ENCODE data around the gene BNC2.

The BNC2 gene

DNA sequence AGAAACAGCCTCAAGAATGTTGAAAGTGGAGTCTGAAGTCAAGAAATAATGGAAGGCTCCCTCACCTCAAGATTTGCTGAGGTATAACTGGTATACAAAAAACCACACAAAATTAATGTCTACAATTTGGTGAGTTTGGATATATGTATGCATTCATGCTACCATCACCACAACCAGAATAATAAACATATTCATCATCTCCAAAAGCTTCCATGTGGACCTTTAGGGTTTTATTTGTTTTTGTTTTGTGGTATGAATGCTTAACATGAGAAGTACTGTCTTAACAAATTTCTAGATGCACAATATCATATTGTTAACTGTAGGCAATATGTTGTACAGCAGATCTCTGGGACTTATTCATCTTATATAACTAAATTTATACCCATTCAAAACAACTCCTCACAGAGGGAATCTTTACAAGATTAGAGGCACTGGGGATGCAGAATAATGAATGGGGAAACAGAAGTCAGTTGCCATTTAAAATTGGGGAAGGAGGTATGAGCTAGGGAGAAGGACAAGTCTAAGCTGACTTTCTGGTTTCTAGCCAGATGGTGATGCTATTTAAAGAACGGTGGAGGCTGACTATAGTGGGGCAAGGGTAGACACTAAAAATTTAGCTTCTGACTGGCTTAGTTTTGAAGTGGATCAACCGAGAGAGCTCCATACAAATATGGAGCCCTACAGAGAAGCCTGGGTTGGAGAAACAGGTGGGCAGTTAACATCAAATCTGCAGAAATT is 213.9 kb downstream of the BNC2 start:
- Histone ChIP-seq H3K9me3 (ENCODE audit: control insufficient read depth, insufficient read depth, low read depth, low read length) (no peaks in the 10 kb centered on the region), H3K4me1 (ENCODE audit: control insufficient read depth, insufficient read depth, low read length) (peaks cover 7% of the 10 kb centered on the region), H3K36me3 (ENCODE audit: control insufficient read depth in 2 of 2, insufficient read depth in 1 of 2, low read length in 2 of 2) (no peaks in the 10 kb centered on the region), H3K4me3 (ENCODE audit: low read depth, low read length) (no peak overlapping the region), H3K27ac (ENCODE audit: extremely low read depth, low read depth, low read length) (no peak overlapping the region)
- POLR2A ChIA-PET = no interaction called here
- TF ChIP-seq ZNF248 (tag by site-specific recombination; IDR thresholded peaks at IDR 0.05) = no peak
- no peak for TF ChIP-seq ZNF423 (tag by site-specific recombination; IDR thresholded peaks at IDR 0.05)
- TF ChIP-seq, protein P1, sequence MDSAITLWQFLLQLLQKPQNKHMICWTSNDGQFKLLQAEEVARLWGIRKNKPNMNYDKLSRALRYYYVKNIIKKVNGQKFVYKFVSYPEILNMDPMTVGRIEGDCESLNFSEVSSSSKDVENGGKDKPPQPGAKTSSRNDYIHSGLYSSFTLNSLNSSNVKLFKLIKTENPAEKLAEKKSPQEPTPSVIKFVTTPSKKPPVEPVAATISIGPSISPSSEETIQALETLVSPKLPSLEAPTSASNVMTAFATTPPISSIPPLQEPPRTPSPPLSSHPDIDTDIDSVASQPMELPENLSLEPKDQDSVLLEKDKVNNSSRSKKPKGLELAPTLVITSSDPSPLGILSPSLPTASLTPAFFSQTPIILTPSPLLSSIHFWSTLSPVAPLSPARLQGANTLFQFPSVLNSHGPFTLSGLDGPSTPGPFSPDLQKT (IDR thresholded peaks at IDR 0.05; ENCODE audit: borderline replicate concordance, low read depth, low read length) = no peak
- TF ChIP-seq, protein P2, sequence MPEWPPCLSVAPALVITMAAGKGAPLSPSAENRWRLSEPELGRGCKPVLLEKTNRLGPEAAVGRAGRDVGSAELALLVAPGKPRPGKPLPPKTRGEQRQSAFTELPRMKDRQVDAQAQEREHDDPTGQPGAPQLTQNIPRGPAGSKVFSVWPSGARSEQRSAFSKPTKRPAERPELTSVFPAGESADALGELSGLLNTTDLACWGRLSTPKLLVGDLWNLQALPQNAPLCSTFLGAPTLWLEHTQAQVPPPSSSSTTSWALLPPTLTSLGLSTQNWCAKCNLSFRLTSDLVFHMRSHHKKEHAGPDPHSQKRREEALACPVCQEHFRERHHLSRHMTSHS (tag by site-specific recombination; IDR thresholded peaks at IDR 0.05) = no peak
- TF ChIP-seq, protein P3, sequence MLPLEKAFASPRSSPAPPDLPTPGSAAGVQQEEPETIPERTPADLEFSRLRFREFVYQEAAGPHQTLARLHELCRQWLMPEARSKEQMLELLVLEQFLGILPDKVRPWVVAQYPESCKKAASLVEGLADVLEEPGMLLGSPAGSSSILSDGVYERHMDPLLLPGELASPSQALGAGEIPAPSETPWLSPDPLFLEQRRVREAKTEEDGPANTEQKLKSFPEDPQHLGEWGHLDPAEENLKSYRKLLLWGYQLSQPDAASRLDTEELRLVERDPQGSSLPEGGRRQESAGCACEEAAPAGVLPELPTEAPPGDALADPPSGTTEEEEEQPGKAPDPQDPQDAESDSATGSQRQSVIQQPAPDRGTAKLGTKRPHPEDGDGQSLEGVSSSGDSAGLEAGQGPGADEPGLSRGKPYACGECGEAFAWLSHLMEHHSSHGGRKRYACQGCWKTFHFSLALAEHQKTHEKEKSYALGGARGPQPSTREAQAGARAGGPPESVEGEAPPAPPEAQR (tag by site-specific recombination; IDR thresholded peaks at IDR 0.05) = no peak
- no peak for TF ChIP-seq ZNF132 (tag by site-specific recombination; IDR thresholded peaks at IDR 0.05; ENCODE audit: borderline replicate concordance)
- no peak for TF ChIP-seq ZNF302 (tag by site-specific recombination; IDR thresholded peaks at IDR 0.05; ENCODE audit: low read depth)
- TF ChIP-seq ZNF169 (tag by site-specific recombination; IDR thresholded peaks at IDR 0.05) = no peak
- TF ChIP-seq, protein P4, sequence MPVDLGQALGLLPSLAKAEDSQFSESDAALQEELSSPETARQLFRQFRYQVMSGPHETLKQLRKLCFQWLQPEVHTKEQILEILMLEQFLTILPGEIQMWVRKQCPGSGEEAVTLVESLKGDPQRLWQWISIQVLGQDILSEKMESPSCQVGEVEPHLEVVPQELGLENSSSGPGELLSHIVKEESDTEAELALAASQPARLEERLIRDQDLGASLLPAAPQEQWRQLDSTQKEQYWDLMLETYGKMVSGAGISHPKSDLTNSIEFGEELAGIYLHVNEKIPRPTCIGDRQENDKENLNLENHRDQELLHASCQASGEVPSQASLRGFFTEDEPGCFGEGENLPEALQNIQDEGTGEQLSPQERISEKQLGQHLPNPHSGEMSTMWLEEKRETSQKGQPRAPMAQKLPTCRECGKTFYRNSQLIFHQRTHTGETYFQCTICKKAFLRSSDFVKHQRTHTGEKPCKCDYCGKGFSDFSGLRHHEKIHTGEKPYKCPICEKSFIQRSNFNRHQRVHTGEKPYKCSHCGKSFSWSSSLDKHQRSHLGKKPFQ (tag by site-specific recombination; IDR thresholded peaks at IDR 0.05) = no peak
- no peak for TF ChIP-seq ZNF76 (tag by site-specific recombination; IDR thresholded peaks at IDR 0.05; ENCODE audit: borderline replicate concordance, low read depth)
- TF ChIP-seq ZFP41 (tag by site-specific recombination; IDR thresholded peaks at IDR 0.05; ENCODE audit: borderline replicate concordance) = no peak
- no peak for TF ChIP-seq ZNF626 (tag by site-specific recombination; IDR thresholded peaks at IDR 0.05)
- TF ChIP-seq MEIS1 (CRISPR knock-in tag; IDR thresholded peaks at IDR 0.05; ENCODE audit: borderline replicate concordance) = no peak
- TF ChIP-seq ZNF335 (tag by site-specific recombination; conservative IDR thresholded peaks at IDR 0.05) = no peak
- no peak for TF ChIP-seq ZFP3 (tag by site-specific recombination; IDR thresholded peaks at IDR 0.05; ENCODE audit: low read depth)
- TF ChIP-seq ZBTB1 (tag by site-specific recombination; IDR thresholded peaks at IDR 0.05) = no peak
- no peak for TF ChIP-seq ZNF561 (tag by site-specific recombination; IDR thresholded peaks at IDR 0.05; ENCODE audit: borderline replicate concordance)
- TF ChIP-seq, protein P5, sequence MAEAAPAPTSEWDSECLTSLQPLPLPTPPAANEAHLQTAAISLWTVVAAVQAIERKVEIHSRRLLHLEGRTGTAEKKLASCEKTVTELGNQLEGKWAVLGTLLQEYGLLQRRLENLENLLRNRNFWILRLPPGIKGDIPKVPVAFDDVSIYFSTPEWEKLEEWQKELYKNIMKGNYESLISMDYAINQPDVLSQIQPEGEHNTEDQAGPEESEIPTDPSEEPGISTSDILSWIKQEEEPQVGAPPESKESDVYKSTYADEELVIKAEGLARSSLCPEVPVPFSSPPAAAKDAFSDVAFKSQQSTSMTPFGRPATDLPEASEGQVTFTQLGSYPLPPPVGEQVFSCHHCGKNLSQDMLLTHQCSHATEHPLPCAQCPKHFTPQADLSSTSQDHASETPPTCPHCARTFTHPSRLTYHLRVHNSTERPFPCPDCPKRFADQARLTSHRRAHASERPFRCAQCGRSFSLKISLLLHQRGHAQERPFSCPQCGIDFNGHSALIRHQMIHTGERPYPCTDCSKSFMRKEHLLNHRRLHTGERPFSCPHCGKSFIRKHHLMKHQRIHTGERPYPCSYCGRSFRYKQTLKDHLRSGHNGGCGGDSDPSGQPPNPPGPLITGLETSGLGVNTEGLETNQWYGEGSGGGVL (tag by site-specific recombination; IDR thresholded peaks at IDR 0.05) = no peak
- no peak for TF ChIP-seq OVOL3 (tag by site-specific recombination; IDR thresholded peaks at IDR 0.05)
- TF ChIP-seq, protein P6, sequence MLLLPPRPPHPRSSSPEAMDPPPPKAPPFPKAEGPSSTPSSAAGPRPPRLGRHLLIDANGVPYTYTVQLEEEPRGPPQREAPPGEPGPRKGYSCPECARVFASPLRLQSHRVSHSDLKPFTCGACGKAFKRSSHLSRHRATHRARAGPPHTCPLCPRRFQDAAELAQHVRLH (tag by site-specific recombination; IDR thresholded peaks at IDR 0.05) = no peak
- CTCF ChIA-PET = no interaction called here

All from HEK293 (cell line).